Stimulated activated CD4-positive, alpha-beta T cell treated with anti-CD3 and anti-CD28 coated beads, Interleukin-4, amount 100 ng/mL, for 4 hours (primary cell): ENCODE data around the gene FXYD2.

ENCODE experiments used
- DNase-seq, 2 experiments: peaks; one replicate each; pipeline ENCODE4 v3.0.0-alpha.2; 2020

The FXYD2 gene

DNA sequence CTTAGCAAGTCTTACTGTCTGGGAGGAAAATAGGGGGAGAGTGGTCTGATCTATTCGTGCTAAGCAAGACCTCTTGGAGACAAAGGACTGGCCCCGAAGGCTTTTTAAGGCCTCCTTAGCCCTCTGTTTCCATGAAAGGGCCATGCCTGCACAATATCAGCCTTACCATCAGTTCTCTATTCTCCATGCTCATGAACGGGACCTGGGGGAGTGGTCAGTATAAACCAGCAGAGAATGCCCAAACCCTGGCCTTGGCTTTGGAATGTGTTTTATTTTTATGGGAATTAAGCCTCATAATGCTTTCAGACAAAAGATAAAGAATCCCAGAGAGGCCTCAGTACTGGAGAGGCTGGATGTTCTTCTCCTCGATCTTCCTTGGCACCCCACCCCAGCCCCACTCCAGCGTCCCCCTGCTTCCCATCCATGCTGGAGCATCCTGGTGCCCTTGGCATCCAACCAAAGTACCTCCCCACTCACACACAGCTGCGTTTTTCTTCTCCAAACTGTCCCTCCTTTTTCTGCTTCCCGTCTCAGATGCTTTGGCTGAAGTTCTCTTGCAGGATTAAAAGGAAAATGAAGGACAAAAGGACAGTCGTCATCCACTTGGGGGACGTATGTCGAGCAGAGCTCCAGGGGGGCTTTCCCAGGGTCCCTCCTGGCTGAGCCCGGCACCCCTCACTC lies 33.3 kb upstream of the FXYD2 start:
- no peak for DNase-seq

GRCh38 chr11:117855912-117856651 lies 31.5 kb upstream of the FXYD2 start:
- no peak for DNase-seq

GRCh38 chr11:117855186-117855845 lies 30.8 kb upstream of the FXYD2 start:
- DNase-seq, result no peak

DNA sequence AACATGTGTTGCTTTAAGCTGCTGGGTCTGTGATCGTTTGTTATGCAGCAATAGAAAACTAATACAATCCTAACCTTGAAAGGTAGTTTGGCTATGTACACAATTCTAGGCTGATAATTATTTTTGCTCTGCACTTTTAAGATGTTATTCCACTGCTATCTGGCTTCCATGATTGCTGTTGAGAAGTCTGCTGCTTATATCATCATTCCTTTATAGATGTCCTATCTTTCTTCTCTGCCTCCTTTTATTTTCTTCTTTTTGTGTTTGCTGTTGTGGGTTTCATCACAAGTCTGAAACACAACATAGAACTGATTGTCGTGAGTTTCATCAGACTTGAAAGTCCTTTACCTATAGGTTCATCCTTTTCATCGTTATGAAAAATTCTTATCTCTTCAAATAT lies 27.8 kb upstream of the FXYD2 start:
- DNase-seq, result no peak

GRCh38 chr11:117851852-117852251 lies 27.3 kb upstream of the FXYD2 start:
- DNase-seq, result no peak

GRCh38 chr11:117851106-117851505 lies 26.6 kb upstream of the FXYD2 start:
- DNase-seq, result no peak

DNA sequence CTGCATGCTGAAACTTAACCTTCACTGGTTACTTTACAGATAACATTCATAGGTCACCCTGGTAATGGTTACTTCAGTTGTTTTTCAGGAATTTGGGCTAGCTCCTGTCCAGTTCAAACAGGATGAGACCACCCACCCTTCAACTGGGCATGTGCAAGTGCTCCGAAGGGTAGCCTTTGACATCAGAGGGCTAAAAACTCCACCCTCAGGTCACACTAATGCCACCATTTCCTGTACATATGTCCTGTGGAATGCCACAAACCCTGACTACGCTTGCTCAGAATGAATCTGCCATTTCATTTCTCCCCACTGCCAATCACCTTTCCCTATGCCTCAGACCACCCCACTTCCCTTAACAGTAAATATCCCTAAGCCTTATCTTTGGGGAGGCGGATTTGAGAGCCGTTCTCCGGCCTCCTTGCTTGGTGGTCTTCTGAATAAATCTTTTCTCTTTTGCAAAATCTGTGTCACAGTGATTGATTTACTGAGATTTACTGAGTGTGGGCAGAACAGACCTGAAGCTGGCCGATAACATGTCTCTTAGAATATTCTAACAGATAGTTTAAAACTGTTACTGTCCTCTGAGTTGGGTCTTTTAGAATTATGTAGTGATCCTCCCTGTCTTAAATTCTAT lies 25.4 kb upstream of the FXYD2 start:
- no peak for DNase-seq

DNA sequence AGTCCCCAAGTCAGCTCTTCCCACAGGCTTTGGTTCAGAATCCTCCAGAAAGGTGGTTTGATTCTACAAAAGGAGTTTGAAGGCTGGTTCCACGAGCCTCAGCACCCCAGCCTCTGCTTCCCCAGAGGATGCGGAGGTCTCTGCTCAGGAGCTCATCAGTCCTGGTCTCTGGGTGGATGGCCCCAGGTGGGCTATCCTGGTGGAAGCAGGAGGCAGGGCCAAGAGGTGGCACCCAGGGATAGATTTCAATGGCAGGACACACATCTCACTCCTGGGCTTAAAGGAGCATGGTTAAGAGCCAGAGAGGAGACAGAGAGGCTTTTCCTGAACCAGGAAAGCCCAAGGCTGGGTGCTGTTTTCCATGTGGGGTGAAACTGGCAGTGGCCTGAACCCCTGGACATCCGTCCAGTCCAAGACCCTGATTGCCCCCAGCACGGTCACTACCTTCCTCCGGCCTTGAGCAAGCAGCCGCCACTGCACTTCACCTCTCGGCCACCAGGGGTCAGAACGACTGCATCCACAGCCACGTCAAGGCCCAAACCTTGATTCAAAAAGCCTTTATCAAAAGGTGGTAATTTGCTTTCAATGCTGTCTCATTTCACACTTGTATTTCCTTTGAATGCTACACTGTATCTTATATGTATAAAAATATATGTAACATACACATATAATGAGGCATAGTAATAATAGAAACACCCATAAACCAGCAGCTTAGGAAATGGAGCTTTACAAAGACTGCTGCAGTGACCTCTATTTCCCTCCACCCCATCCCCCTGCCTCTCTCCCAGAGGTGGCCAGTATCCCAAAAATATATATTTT lies 19.3 kb upstream of the FXYD2 start:
- DNase-seq, result peak; percentile 65 to 84

GRCh38 chr11:117842131-117842941 lies 17.8 kb upstream of the FXYD2 start:
- no peak for DNase-seq

DNA sequence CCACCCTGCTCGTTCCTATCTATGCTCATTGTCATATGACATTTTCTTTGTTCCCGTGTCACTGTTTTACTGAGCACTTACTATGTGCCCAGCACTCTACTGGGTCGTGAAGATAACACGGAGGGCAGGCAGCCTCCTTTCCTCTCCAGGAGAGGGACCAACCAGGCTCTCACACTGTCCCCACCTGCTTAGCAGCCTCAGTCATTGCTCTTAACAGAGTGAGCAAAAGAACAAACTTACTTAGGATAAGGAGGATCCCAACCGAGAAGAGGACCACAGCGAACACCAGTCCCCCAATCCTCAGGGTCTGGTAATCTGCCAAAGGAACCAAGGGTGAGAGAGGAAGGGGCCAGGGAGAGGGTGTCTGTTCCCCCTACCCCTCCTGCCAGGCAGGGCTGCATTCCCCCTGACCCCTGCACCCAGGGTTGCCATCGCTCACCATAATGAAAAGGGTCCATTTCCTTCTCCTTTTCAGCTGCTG lies 17.0 kb upstream of the FXYD2 start:
- no peak for DNase-seq

DNA sequence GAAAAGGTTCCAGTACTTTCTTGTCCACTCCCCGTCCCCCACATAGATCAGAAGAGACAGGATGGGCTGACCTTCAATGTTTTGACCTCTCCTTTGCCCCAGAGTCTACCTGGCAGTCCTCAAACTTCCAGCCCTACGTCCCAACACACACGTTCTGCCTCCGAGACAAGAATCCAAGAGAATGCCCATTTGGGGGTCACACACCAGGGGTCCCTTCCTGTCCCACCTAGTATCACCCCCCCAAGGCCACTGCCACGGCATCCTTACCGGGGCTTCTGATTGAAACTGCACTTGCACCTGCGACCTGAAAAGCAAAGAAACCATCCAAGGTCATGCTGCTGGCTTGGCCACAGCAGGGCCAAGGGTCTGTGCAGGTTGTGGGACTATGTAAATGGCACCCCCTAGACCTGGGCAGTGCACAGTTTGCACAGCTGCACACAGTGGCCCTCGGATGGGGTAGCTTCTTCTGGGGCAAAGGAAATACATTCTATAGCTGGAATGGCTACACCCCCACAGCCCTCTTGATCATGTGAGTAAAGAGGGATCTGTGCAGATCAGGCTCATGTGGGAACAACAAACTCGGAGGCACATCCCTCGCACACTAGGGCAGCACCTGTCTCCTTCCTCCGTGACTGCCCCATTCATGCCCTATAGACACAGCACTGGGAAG lies 16.5 kb upstream of the FXYD2 start:
- DNase-seq, result no peak

DNA sequence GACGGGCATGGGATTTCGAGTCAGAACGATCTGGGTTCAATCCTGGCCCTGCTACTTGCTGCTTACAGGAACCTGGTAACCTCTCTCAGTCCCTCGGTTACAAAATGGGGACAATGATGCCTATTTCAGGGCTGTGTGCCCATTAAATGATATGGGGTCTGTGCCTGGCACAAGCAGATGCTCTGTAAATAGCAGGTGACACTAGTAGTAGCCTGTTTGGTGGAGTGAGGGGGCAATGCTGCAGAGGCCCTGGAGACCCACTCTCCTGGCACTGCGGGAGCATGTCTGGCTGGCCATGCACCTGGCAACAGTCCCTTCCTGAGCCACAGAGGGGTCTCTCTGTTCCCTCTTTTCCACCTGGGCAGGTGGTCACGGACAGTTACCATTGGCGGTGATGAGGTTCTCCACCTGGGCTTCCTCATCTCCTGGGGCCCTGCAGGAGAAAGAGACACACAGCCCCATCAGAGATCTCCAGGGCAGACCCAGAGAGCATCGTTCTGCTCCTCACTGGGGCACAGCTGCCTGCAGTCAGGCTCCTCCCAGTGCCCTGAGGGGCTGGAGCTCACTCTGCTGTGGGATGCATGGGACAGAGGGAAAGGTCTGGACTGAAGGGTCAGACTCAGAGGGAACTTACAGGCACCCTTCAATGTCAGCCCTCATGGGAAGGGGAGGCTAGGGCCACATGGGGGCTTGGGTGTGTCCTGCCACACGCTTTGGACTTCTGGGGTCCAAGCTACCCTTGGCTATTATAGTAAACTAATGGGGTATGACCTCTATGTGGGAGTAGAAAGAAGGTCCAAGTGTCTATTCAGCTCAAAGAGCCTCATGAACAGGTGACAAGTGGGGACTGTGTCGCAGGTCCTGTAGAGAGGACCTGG lies 15.6 kb upstream of the FXYD2 start:
- DNase-seq, result no peak

DNA sequence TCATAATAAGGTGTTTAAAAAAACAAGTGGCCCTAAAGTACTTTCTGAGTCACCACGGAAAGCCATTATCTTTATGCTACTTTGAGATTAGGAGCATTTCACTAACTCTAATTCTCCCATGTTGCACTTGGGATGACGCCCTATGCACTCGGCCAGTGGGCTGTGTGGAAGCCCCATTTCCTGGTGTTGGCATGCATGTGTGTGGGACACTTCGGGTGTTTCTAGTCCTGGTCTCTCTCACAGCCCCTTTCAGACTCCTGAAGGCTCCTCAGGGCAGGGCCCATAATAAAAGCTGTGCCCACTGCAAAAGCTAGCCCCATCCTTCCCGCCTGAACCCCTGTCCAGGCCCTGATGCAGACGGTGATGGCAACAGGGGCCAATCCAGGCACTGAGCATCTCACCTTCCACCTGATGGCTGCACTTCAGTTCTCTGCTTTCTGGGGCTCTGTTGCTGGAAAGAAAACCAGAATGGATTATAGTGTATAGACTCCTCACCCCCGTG lies 14.9 kb upstream of the FXYD2 start:
- DNase-seq, result no peak

GRCh38 chr11:117838901-117839300 lies 14.4 kb upstream of the FXYD2 start:
- DNase-seq, result no peak

DNA sequence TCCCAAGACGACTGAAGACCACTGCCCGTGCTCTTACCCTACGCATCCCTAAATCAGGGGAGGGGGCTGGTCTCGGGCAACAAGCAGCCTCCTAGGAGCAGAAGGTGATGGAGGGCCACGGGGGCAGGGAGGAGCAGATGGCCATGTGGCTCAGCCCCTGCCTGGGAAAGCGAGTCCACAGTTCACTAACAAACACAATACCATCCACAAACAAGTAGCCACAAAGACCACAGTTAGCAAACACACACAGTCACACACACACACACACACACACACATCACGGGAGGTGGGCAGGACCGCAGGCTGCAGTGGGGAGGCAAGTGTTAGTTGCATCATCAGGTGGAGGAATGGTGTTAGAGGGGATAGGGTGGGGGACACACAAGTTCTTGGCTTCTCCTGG lies 13.2 kb upstream of the FXYD2 start:
- no peak for DNase-seq

GRCh38 chr11:117837070-117837776 lies 12.7 kb upstream of the FXYD2 start:
- DNase-seq, result no peak

- DNase-seq, result no peak
These were observed 11.8 kb upstream of the FXYD2 start for GRCh38 chr11:117836077-117836960.

- no peak for DNase-seq
These were observed 11.0 kb upstream of the FXYD2 start for GRCh38 chr11:117835576-117835975.
